ENCODE results near the gene CYBB. TPM values are rescaled to one million over a fixed set of nuclear protein-coding genes. Genes with fewer than 3 reads are reported as not detected.

The CYBB gene
- total and polyA plus RNA-seq, 2 experiments from 2014 or later: 0.06 TPM; not detected in 1

GRCh38 chrX:37854748-37855147 lies 74.9 kb downstream of the CYBB start:
- no peak for ATAC-seq
- no peak overlapping the region for H3K4me3 Mint-ChIP-seq
- Histone ChIP-seq H3K4me2 (no peak overlapping the region), H3K27me3 (ENCODE audit: insufficient read depth) (no peaks in the 10 kb centered on the region), H4K20me1 (replicated peaks; ENCODE audit: insufficient read depth) (no peaks in the 10 kb centered on the region), H3K4me1 (ENCODE audit: insufficient read depth) (no peaks in the 10 kb centered on the region), H3K9me2 (ENCODE audit: insufficient read depth) (no peaks in the 10 kb centered on the region), H2AFZ (no peak overlapping the region), H3K79me2 (replicated peaks; ENCODE audit: insufficient read depth) (no peaks in the 10 kb centered on the region), H3K36me3 (ENCODE audit: insufficient read depth) (no peaks in the 10 kb centered on the region), H3K27ac (ENCODE audit: low read depth) (no peak overlapping the region), H3K4me3 (no peak overlapping the region), H3F3A (replicated peaks; ENCODE audit: low read depth) (no peaks in the 10 kb centered on the region)
- no peak for TF ChIP-seq ZNF114 (CRISPR knock-in tag; IDR thresholded peaks at IDR 0.05)
- TF ChIP-seq ZNF331 (CRISPR knock-in tag; IDR thresholded peaks at IDR 0.05; ENCODE audit: low read depth): no peak
- TF ChIP-seq CREB1 (CRISPR knock-in tag; IDR thresholded peaks at IDR 0.05; ENCODE audit: low read depth): no peak
- no peak for TF ChIP-seq POLR2AphosphoS5 (IDR thresholded peaks at IDR 0.05; ENCODE audit: low read depth)
- no peak for TF ChIP-seq EZH2 (IDR thresholded peaks at IDR 0.05; ENCODE audit: low read depth, unreplicated experiment)
- no peak for TF ChIP-seq CTCF (conservative IDR thresholded peaks at IDR 0.05; ENCODE audit: low read depth in 2 of 2)
- TF ChIP-seq ETS1 (IDR thresholded peaks at IDR 0.05): no peak
- no peak for TF ChIP-seq NANOG (IDR thresholded peaks at IDR 0.05; ENCODE audit: borderline replicate concordance)
- TF ChIP-seq REST (IDR thresholded peaks at IDR 0.05; ENCODE audit: unreplicated experiment): no peak
- TF ChIP-seq JUNB (IDR thresholded peaks at IDR 0.05; ENCODE audit: unreplicated experiment): no peak
- no peak for TF ChIP-seq EZH2phosphoT487 (IDR thresholded peaks at IDR 0.05; ENCODE audit: unreplicated experiment)
- no peak for TF ChIP-seq ZNF462 (CRISPR knock-in tag; IDR thresholded peaks at IDR 0.05)
- no peak for TF ChIP-seq STAT1 (IDR thresholded peaks at IDR 0.05; ENCODE audit: unreplicated experiment)
- H3K4me1 Mint-ChIP-seq: no peaks in the 10 kb centered on the region
- H3K36me3 Mint-ChIP-seq (ENCODE audit: low read depth): no peaks in the 10 kb centered on the region; the same call in 2 of the 3 replicates
- DNase-seq (ENCODE audit: low spot score): no peak
- H3K9me3 Mint-ChIP-seq: peaks cover 3% of the 10 kb centered on the region; the same call in 1 of the 3 replicates
- no peaks in the 10 kb centered on the region for H3K27me3 Mint-ChIP-seq (ENCODE audit: insufficient read depth, low read depth, poor library complexity)
- H3K27ac Mint-ChIP-seq: no peak overlapping the region
